ENCODE results near the gene EFCAB11.

DNA sequence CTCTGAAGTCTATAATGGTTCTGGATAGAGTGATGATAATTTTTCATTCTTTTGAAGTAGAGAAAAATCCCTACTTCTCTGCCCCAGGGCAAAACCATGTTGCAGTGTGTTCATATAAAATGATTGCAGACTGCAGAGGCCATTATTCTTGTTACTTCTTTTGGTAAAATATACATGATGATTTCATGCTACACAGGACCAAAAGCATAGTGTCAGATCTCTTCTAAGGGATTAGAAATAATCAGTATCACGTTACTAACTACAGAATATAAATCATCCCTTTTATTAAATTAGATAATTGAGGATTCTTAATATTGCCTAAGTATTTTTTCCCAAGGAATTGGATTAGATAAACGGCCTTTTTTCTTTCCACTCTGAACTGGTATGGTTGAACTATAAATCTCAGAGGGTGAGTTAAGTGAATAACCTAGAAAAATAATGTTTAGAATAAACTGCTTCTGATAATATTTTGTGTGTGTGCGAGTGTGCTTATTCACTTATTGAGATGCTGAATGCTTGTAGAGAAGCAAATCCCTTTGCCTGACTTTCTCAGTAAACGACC is 156.2 kb downstream of the EFCAB11 start:
- TF ChIP-seq ZNF8 (CRISPR knock-in tag; IDR thresholded peaks at IDR 0.05) (no peak), ZFP30 (CRISPR knock-in tag; IDR thresholded peaks at IDR 0.05) (no peak), PPARA (CRISPR knock-in tag; IDR thresholded peaks at IDR 0.05; ENCODE audit: borderline replicate concordance) (no peak), BACH2 (CRISPR knock-in tag; IDR thresholded peaks at IDR 0.05; ENCODE audit: borderline replicate concordance) (no peak), RARB (CRISPR knock-in tag; IDR thresholded peaks at IDR 0.05) (no peak)
- TF ChIP-seq, protein P1, sequence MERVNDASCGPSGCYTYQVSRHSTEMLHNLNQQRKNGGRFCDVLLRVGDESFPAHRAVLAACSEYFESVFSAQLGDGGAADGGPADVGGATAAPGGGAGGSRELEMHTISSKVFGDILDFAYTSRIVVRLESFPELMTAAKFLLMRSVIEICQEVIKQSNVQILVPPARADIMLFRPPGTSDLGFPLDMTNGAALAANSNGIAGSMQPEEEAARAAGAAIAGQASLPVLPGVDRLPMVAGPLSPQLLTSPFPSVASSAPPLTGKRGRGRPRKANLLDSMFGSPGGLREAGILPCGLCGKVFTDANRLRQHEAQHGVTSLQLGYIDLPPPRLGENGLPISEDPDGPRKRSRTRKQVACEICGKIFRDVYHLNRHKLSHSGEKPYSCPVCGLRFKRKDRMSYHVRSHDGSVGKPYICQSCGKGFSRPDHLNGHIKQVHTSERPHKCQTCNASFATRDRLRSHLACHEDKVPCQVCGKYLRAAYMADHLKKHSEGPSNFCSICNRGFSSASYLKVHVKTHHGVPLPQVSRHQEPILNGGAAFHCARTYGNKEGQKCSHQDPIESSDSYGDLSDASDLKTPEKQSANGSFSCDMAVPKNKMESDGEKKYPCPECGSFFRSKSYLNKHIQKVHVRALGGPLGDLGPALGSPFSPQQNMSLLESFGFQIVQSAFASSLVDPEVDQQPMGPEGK (CRISPR knock-in tag; IDR thresholded peaks at IDR 0.05; ENCODE audit: borderline replicate concordance): no peak
- TF ChIP-seq, protein P2, sequence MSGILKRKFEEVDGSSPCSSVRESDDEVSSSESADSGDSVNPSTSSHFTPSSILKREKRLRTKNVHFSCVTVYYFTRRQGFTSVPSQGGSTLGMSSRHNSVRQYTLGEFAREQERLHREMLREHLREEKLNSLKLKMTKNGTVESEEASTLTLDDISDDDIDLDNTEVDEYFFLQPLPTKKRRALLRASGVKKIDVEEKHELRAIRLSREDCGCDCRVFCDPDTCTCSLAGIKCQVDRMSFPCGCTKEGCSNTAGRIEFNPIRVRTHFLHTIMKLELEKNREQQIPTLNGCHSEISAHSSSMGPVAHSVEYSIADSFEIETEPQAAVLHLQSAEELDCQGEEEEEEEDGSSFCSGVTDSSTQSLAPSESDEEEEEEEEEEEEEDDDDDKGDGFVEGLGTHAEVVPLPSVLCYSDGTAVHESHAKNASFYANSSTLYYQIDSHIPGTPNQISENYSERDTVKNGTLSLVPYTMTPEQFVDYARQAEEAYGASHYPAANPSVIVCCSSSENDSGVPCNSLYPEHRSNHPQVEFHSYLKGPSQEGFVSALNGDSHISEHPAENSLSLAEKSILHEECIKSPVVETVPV (CRISPR knock-in tag; IDR thresholded peaks at IDR 0.05): no peak
